Peyer's patch (tissue), 4 donors: ENCODE measurements around the gene TRUB2. TPM values are rescaled to one million over a fixed set of nuclear protein-coding genes. Genes with fewer than 3 reads are reported as not detected.

ENCODE experiments used
- DNase-seq, 3 donors: peaks; one replicate each; pipeline ENCODE4 v3.0.0-alpha.2; 2017 to 2019
- H3K27ac ChIP-seq, 4 donors: fragments of 200-600 bp; sonication (generic); one replicate each; pipeline ENCODE4 v1.5.1; 2016 to 2019
- H3K27me3 ChIP-seq, 2 donors: fragments of 200-600 bp; sonication (generic); one replicate each; pipeline ENCODE4 v1.5.1; 2019
- H3K36me3 ChIP-seq, 3 donors: fragments of 200-600 bp; sonication (generic); one replicate each; pipeline ENCODE4 v1.5.1; 2016 to 2019
- H3K4me1 ChIP-seq, 4 donors: fragments of 200-600 bp; sonication (generic); one replicate each; pipeline ENCODE4 v1.5.1; 2016 to 2019
- H3K4me3 ChIP-seq, 4 donors: fragments of 200-600 bp; sonication (generic); 1 replicate in 3 of 4; 2 replicates in 1 of 4; pipeline ENCODE4 v1.5.1; 2016 to 2019; ENCODE audit warnings: mild to moderate bottlenecking in 1 of 4
- H3K9me3 ChIP-seq, 4 donors: fragments of 200-600 bp; sonication (generic); one replicate each; pipeline ENCODE4 v1.5.1; 2016 to 2019; ENCODE audit warnings: mild to moderate bottlenecking in 1 of 4
- POLR2A ChIP-seq, 2 donors: fragments of 450-650 bp; IDR thresholded peaks; one replicate each; pipeline ENCODE4 v1.5.1; 2017; ENCODE audit warnings: antibody characterized with exemption in 2 of 2, mild to moderate bottlenecking in 2 of 2, moderate library complexity in 2 of 2
- total RNA-seq, 4 donors: library from RNA; depleted of rRNA; stranded (reverse); fragments of >200 nt; gene quantifications; one replicate each; pipeline ENCODE4 v1.1.0, GENCODE V29; 2016
- TF ChIP-seq, protein P1 (sequence below), 6 experiments: fragments of 450-650 bp in 4 of 6; fragments of 200-600 bp in 2 of 6; sonication (generic) in 1 of 6; IDR thresholded peaks; one replicate each; pipeline ENCODE4 v1.5.1; 2017 to 2019; ENCODE audit warnings: antibody characterized with exemption in 6 of 6, mild to moderate bottlenecking in 3 of 6, moderate library complexity in 1 of 6

The TRUB2 gene
- total RNA-seq, 4 donors from 2014 or later, result 11.7 to 42.9 (median 17.4) TPM

DNA sequence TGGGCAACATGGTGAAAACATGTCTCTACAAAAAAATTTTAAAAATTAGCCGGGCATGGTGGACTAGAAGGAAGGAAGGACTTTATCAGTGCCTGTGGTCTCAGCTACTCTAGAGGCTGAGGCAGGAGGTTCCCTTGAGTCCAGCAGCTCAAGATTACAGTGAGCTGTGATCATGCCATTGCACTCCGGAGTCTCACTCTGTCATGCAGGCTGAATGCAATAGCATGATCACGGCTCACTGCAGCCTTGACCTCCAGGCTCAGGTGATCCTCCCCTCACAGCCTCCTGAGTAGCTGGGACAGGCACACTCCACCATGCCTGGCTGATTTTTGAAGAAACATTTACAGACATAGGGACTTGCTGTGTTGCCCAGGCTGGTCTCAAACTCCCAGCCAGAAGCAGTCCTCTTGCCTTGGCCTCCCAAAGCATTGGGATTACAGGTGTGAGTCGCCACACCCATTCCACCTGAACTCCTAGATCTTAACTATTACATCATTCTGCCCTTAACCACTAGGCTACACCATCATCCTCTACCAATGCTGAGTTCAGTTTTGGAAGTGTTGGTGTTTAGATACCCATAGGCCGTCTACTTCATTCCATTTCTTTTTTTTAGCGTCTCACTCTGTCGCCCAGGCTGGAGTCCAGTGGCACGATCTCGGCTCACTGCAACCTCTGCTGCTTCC lies 46.9 kb upstream of the TRUB2 start:
- no peak for DNase-seq
- Histone ChIP-seq H3K27ac (no peak overlapping the region), H3K9me3 (no peaks in the 10 kb centered on the region), H3K4me3 (no peak overlapping the region), H3K27me3 (no peaks in the 10 kb centered on the region), H3K4me1 (peaks cover 0 to 37% (median 4%) of the 10 kb centered on the region in 4 donors), H3K36me3 (no peaks in the 10 kb centered on the region)
- TF ChIP-seq, protein P1, sequence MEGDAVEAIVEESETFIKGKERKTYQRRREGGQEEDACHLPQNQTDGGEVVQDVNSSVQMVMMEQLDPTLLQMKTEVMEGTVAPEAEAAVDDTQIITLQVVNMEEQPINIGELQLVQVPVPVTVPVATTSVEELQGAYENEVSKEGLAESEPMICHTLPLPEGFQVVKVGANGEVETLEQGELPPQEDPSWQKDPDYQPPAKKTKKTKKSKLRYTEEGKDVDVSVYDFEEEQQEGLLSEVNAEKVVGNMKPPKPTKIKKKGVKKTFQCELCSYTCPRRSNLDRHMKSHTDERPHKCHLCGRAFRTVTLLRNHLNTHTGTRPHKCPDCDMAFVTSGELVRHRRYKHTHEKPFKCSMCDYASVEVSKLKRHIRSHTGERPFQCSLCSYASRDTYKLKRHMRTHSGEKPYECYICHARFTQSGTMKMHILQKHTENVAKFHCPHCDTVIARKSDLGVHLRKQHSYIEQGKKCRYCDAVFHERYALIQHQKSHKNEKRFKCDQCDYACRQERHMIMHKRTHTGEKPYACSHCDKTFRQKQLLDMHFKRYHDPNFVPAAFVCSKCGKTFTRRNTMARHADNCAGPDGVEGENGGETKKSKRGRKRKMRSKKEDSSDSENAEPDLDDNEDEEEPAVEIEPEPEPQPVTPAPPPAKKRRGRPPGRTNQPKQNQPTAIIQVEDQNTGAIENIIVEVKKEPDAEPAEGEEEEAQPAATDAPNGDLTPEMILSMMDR (IDR thresholded peaks at IDR 0.05), result no peak
- no peak for TF ChIP-seq POLR2A (IDR thresholded peaks at IDR 0.05)

DNA sequence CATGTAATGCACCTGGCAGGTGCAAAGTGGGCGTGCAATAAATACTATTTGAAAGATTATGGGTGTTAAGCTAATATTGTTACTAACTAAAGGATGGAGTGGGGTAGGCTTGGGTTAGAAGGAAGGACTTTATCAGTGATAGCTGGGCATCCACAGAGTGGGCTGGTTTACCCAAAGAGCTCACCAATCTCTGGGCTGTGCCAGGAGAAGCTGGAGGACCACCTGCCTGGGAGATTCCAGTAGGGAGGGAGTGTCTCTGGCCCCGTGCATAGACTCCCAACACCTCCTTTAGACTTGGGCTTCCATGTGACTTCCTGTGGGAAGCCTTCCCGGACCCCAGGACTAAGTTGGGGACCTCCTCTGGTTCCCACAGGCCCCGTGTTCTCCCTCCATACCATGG lies 43.3 kb upstream of the TRUB2 start:
- no peaks in the 10 kb centered on the region for H3K9me3 ChIP-seq
- peaks cover 0 to 24% (median 1%) of the 10 kb centered on the region in 4 donors for H3K4me1 ChIP-seq
- H3K36me3 ChIP-seq, result no peaks in the 10 kb centered on the region
- H3K4me3 ChIP-seq, result no peak overlapping the region
- no peak for TF ChIP-seq POLR2A (IDR thresholded peaks at IDR 0.05)
- H3K27me3 ChIP-seq, result no peaks in the 10 kb centered on the region
- DNase-seq, result no peak
- no peak overlapping the region for H3K27ac ChIP-seq

DNA sequence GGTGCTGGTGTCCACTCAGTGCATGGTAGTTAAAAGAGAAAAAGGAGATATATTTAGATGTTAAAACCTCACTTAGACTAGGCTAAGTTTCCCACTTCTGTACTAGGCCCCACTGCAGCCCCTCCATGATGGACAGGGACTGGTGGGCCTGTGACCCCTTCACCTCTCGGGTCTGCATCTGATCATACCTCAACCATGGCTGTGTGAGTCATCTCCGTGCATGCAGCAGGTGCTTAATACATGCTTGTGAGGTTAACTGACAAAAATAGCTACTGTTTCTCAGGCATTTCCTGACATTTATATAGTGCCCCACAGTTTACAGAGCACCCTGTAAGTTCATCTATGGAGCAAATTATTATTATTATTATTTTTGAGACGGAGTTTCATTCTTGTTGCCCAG lies 40.5 kb upstream of the TRUB2 start:
- Histone ChIP-seq H3K4me1 (peaks cover 0 to 17% (median 1%) of the 10 kb centered on the region in 4 donors), H3K9me3 (no peaks in the 10 kb centered on the region), H3K4me3 (no peak overlapping the region), H3K27me3 (no peaks in the 10 kb centered on the region), H3K27ac (peak overlapping the region in 1 of 4 donors; percentile 50), H3K36me3 (peaks cover 0 to under 1% (median 0%) of the 10 kb centered on the region in 3 donors)
- no peak for DNase-seq
- TF ChIP-seq, protein P1 (IDR thresholded peaks at IDR 0.05), result no peak

DNA sequence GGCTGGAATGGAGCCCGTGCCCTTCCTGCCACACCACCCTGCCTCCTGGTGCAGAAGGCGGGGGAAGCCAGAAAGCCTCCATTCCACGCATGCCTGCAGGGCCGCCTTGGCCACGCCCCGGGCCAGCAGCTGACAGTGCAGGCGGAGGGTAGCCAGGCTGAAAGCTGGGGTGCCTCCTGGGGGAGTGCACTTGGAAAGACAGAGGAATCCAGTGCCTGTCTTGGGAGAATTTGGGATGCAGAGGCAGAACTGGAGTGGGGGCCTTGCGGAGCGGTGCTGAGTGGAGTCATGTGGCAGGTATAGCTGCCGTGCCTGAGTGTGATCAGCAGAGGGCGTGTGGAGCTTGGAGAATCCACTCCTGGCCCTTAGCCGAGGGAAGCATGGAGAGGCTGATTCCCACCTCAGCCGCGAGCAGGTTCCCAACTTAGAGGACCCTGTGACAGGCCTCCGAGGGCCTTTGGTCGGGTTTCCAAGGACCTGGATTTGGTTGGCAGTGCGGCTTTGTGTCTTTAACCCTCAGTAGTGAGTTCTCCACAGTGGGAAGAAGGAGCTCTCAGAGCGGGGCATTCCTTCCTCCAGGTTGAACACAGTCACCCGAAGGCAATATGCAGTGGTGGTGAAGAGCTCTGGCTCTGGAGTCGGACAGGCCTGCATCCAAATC lies 39.9 kb upstream of the TRUB2 start:
- H3K9me3 ChIP-seq, result no peaks in the 10 kb centered on the region
- peaks cover 0 to 6% (median 0%) of the 10 kb centered on the region in 3 donors for H3K36me3 ChIP-seq
- peak overlapping the region in 2 of 4 donors; percentile 49 to 50 for H3K27ac ChIP-seq
- DNase-seq, result peak; percentile 76 to 92 (median 85)
- no peaks in the 10 kb centered on the region for H3K27me3 ChIP-seq
- TF ChIP-seq, protein P1 (IDR thresholded peaks at IDR 0.05), result peak; percentile 57 to 91 (median 80)
- TF ChIP-seq POLR2A (IDR thresholded peaks at IDR 0.05), result no peak
- peak overlapping the region; percentile 22 to 50 (median 44) for H3K4me3 ChIP-seq
- peaks cover 0 to 17% (median 1%) of the 10 kb centered on the region in 4 donors for H3K4me1 ChIP-seq

DNA sequence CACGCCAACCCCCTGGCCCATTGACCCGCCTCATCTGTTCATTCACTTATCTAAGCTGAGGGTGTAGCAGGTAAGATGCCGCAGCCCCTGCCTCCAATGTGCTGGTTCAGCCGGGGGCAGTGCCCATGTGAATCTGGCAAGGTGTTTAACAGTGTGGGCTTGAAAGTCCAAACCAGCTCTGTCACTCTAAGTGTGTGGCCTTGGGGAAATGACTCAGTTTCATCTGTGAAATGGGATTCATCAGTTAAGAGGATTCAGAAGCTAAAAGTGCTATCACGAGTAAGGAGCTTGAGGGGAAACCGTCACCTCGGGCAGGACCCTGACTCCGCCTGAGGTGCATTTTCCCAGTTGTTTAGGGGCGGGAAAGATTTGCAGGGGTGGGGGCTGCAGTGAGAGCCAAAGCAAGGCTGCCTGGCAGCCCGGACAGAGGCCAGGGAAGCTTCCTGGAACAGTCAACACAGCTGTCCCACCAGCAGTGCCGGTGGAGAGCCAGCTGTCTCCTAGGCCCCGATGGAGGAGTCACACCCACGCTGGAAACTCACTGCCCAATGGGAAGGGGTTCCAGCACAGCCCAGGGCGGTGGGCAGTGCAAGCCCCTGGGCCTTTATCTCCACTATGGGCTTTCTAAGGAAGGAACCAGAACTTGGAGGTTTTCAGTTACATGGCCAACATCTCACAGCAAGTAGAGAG lies 39.2 kb upstream of the TRUB2 start:
- H3K9me3 ChIP-seq, result no peaks in the 10 kb centered on the region
- TF ChIP-seq, protein P1 (IDR thresholded peaks at IDR 0.05), result no peak
- TF ChIP-seq POLR2A (IDR thresholded peaks at IDR 0.05), result no peak
- peaks cover 0 to 17% (median 1%) of the 10 kb centered on the region in 4 donors for H3K4me1 ChIP-seq
- peak overlapping the region in 2 of 4 donors; percentile 49 to 50 for H3K27ac ChIP-seq
- peaks cover 0 to 10% (median 0%) of the 10 kb centered on the region in 3 donors for H3K36me3 ChIP-seq
- no peaks in the 10 kb centered on the region for H3K27me3 ChIP-seq
- DNase-seq, result no peak
- H3K4me3 ChIP-seq, result peak overlapping the region in 3 of 4 donors; percentile 22 to 49 (median 40)
